GOT3 (cell line): Measurements from ENCODE around the gene CFAP20DC.
"Not testable (repeated sequence)": the region's sequence is repeated elsewhere in the genome, so short reads cannot be mapped to it uniquely, and the experiment has no call there.

ENCODE experiments used
- DNase-seq: peaks from one replicate; lab custom pipeline; 2025; ENCODE audit warnings: mixed read lengths; lab: John Stamatoyannopoulos, UW

Gene CFAP20DC

GRCh38 chr3:59049671-59050331 is at the start of gene CFAP20DC:
CFAP20DC (minus strand) TSS chr3:59050025; CDS start chr3:59049631, 394 bp downstream.
- peak; percentile 88 for DNase-seq

- not testable (repeated sequence) for DNase-seq
These were observed 48.7 kb upstream of the CFAP20DC start for GRCh38 chr3:59098516-59098915.

- no peak for DNase-seq
These were observed 44.6 kb upstream of the CFAP20DC start for GRCh38 chr3:59094446-59094845.

- DNase-seq: no peak
These were observed 43.7 kb upstream of the CFAP20DC start for GRCh38 chr3:59093521-59093920.

DNA sequence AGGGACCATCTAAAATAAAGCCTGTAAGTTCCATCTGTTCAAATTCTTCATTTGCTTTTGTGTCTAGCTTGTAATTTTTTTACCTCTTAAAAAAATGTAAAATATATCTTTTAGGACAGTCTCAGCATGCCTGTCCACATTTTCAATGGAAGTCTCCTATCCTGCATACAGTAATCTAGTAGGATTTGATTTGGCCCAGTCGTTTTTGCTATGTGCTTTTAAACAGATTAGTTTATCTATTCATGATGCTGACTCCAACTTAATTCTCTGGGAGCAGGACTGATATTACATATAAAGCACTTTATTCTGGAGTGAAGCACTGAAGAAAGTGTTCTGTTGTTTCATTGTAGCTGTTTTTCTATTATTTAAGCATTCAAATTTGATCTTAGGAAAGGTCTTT is 38.9 kb upstream of the CFAP20DC start:
- no peak for DNase-seq

- DNase-seq: no peak
These were observed 36.2 kb upstream of the CFAP20DC start for GRCh38 chr3:59085976-59086375.

- no peak for DNase-seq
These were observed 34.8 kb upstream of the CFAP20DC start for GRCh38 chr3:59084583-59084982.

- no peak for DNase-seq
These were observed 32.3 kb upstream of the CFAP20DC start for GRCh38 chr3:59082106-59082505.

DNA sequence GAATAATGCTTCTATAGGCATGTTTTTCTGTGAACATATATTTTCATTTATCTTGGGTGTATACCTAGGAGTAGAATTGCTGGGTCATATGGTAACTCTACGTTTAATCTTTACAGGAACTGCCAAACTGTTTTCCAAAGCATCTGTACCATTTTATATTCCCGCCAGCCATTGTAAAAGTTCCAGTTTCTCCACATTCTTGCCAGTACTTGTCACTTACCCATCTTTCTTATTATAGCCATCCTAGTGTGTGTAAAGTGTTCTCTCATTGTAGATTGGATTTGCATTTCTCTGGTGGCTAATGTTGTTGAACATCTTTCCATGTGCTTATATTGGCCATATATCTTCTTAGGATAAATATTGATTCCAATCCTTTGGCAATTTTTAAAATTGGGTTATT is 31.2 kb upstream of the CFAP20DC start:
- no peak for DNase-seq

GRCh38 chr3:59079962-59080361 is 30.1 kb upstream of the CFAP20DC start:
- DNase-seq: no peak

DNA sequence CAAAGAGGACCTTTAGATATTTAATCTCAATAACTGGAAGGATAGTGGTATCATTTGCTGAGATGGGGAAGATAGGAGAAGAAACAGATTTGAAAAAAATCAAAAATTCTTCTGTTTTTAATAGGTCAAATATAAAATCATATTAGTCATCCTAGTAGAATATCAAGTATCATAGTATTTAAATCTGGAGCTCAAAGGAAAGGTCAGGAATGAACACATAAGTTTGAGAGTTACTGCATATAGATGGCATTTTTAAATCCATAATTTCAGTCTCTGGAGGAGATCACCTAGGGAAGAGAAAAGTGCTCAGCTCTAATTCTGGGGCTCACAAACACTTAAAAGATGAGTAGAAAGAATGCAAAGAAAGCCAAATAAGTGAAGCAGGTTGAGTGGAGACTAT is 24.9 kb upstream of the CFAP20DC start:
- DNase-seq: no peak

GRCh38 chr3:59072681-59073080 is 22.9 kb upstream of the CFAP20DC start:
- no peak for DNase-seq

GRCh38 chr3:59069838-59070237 is 20.0 kb upstream of the CFAP20DC start:
- DNase-seq: no peak

DNA sequence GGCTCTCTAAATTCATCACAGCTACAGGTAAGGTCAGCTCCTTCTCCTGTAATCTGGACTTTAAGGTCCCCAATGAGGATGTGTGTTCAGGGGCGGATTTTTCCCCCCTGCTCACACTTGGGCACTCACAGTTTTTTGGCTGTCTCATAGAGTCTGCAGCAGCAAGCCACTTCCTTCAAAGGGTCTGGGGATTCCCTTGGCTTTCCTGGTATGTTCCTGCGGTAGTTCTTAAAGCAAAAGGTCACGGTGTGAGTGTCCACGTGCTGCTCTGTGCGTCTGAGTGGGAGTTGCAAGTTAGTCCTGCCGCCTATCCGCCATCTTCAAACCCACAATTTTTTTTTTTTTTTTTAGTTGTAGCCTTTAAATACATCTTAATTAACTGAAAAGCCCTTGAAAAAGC is 15.4 kb upstream of the CFAP20DC start:
- DNase-seq: no peak

- no peak for DNase-seq
These were observed 14.9 kb upstream of the CFAP20DC start for GRCh38 chr3:59064728-59065127.

- DNase-seq: no peak
These were observed 14.5 kb upstream of the CFAP20DC start for GRCh38 chr3:59064276-59064675.

DNA sequence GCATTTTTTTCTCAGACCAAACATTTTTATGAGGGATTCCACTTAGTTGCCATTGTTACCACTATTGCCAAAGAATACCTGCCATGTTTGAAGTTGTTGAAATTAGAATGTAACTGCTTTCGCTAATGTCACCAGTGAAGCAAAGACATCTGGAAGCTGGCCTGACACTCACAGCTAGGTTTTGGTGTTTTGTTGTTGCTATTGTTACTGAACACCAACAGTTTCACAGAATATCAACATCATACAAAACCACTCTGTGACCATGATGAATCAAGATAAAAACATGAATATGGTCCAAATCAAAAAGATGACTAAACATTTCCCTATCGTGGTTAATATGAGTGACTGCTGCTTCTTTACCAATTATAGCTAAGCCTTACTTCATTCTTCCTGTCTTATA is 6.9 kb upstream of the CFAP20DC start:
- DNase-seq: no peak

GRCh38 chr3:59052803-59053411 is 3.1 kb upstream of the CFAP20DC start:
- no peak for DNase-seq

GRCh38 chr3:59050811-59051414 is 1.1 kb upstream of the CFAP20DC start:
- DNase-seq: not testable (repeated sequence)

DNA sequence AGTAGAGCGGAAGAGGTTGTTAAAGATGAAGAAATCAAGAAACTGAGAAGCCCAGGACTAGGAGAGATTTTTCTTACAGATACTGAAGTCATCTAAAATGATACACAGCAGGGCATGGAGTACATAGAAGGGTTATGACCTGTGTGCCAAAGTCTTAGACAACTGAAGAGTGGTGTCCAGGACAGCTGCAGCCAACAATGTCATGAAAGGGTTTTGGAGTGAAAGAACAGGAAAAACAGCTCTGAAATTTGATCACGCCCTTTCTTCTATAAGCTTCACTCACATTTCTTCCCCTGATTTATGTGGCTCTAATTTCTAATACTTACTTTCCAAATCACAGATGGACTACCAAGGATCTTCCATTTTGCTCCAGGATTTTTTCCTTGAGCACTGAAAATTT is 3.0 kb downstream of the CFAP20DC start:
- DNase-seq: no peak

DNA sequence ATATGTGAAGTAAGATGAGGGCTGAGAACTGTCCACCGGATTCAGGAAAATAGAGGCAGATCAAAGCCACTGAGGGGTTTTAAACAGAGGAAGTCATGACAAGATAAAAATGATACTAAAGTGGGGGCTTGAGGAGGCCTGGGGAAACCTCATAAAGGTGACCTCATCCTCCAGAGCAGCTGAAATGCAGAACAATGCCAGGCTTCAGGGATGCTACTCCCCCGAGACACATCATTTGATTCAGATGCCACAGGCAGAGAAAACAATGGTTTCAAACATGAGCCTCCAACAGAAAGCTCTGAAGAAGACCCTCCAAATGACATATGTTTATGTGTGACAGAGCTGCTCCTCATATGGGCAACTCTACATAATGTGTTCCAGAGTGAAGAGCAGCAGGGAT is 6.4 kb downstream of the CFAP20DC start:
- no peak for DNase-seq

DNA sequence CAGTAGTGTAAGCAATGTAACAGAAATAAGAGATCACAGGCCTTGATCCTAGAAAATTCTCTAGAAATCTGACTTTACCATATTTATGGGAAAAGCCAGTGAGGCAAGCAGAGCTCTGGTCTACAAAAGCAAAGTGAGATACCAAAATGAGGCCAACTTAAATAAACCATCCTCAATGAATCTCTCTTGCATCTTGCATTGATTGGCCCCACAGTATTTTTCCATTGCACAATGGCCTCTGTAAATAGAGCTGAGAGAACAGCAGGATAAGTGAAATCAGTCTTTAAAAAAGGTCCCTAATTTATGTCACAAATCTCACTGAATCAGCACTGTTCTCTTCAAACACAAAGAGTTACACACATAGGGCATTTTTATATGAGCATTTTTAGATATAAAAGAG is 8.9 kb downstream of the CFAP20DC start:
- DNase-seq: no peak

- DNase-seq: no peak
These were observed 22.2 kb downstream of the CFAP20DC start for GRCh38 chr3:59027607-59028006.

DNA sequence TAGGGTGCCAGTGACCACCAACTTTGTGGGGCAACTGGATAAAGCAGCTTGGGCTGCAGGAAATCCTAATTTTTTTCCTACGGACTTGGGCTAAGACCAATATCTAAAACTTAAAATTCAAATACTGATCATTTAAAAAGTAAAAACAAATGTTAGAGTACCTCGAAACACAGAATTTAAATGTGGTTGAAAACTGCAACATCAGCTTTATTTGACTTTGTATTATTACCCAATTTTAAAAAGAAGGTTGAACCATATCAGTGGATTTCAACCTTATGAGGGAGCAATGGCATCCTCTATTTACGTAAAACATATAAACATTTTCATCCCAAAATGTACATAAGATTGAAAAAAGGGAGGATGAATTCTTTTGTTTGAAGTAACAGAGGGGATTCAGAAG is 26.2 kb downstream of the CFAP20DC start:
- no peak for DNase-seq
